UCSD-AML1 (cell line): ENCODE results near the gene RET.

Experiments
- DNase-seq: peaks from one replicate; lab custom pipeline; 2025; ENCODE audit not compliant: unreplicated experiment; lab: John Stamatoyannopoulos, UW

The RET gene

DNA sequence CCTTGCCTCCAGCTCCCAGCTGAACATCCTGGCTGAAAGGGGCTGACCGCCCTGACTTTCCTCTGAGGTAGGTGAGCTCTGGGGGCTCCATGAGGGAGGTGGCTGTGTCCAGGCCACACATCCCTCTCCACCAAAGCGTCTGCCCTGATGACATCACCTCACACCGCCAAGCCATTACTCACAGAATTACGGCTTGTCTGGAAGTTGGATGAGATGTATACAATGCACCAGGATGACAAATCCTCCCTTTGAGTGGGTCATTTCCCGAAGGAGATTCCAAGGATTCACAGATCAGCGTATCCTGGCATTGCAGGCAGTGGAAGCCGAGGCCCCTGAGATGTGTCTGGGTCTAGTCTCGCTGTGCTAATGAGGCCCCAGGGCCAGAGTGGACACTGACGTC, 15.1 kb upstream of the RET start:
- DNase-seq, result no peak

DNA sequence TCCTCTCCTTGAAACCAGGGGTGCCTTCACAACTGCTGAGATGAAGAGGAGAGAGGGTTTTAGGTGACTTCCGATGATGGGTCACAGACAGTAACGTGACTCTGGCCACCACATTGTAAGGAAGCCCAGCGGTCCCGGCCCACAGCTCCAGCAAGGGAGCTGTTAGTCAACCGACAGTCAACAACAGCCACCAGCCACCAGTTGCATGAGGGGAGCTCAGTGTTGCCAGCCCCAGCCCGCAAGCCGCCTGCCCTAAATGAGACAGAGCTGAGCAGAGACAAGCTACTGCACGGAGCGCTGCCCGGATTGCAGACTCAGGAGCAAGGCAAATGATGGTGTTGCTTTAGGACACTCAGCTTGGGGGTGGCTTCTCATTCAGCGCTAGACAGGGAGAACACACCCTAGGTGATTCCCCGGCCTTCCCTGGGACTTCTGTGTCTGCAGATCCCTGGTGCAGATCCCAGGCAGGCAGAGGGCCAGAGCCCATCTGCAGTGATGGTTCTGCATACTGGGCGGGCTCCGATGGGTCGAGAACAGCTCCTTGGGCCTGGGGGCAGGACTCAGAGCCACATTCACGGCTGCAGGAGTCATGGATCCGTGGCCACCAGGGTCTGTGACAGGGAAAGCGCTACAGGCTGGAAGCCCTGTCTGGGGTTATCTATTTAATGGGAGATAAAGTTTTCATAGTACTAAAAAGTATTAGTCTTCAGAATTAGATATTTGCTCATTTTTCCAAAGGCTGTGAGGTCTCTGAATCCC, 14.3 kb upstream of the RET start:
- DNase-seq, result no peak

- no peak for DNase-seq
Observed at GRCh38 chr10:43064331-43065075, 12.4 kb upstream of the RET start.

- DNase-seq, result no peak
Observed at GRCh38 chr10:43065234-43065633, 11.6 kb upstream of the RET start.

DNA sequence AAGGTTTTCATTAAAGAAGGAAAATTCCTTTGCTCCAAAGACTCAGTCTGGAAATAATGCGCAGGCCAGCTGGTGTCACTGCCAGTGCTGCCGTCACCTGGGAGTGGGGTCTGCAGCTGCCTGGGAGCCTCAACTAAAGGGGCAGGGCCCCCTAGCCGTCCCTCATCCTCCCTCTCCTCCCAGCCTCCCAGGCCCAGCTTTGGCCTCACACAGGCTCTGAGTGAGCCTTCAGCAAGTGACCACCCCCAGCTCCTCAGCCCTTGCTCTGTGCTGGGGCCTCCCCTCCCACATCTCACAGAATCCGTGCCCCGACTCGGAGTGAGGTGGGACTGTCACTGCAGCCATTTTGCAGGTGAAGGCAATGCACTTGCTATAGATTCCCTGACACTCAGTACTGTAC, 11.1 kb upstream of the RET start:
- DNase-seq, result no peak

DNA sequence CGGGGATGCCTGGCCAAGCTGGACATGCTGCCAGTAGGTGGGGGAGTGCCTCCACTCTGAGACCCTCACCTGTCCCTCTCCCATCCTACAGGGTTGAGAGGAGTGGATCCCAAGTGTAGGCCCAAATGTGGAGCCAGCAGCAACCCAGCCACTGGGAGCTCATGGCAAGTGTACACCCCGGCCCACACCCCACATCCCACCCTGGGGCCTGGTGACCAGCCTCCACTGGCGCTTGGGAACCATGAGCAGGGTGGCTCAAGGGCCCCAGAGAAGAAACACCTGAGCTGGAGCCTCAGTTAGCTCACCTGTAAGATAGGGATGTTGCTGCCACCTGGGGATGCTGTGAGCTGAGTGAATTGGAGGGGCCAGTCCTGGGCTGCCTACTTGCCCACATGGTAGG, 10.4 kb upstream of the RET start:
- no peak for DNase-seq

- DNase-seq, result no peak
Observed at GRCh38 chr10:43067391-43068135, 9.3 kb upstream of the RET start.

- no peak for DNase-seq
Observed at GRCh38 chr10:43068136-43068395, 8.8 kb upstream of the RET start.

GRCh38 chr10:43068471-43069210, 8.2 kb upstream of the RET start:
- no peak for DNase-seq

DNA sequence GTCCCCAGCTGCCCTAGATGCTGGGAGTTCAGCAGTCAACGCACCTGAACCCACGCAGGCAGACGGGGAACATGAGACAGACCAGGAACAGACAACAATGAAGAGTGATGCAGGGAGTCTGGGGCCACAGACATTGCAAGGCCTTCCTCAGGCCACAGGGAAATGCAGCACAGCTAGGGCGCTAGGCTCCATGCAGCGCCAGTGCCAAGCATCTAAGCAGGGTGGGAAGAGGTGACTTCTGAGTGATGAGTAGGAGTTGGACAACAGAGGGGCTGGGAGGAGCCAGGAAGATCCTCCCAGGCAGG, 7.7 kb upstream of the RET start:
- no peak for DNase-seq

DNA sequence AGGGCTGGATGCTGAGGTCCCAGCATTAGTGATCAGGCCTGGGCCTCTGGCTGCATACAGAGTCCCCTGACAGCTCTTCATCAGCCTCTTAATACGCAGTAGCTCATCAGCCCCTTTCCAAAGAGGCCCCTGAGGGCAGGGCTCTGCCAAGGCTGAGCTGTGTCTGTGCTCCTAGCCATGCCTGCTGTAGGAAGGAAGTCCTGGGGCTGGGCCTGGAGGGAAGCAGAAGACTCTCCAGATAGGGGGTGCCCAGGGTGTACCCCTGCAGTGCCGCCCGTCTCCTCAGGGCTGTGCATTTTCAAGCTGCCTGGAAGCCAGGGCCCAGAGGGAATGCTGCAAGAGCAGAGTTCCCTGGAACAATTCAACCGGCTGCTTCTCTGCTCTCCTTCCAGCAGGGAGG, 7.3 kb upstream of the RET start:
- no peak for DNase-seq

GRCh38 chr10:43070121-43071085, 6.5 kb upstream of the RET start:
- no peak for DNase-seq

DNA sequence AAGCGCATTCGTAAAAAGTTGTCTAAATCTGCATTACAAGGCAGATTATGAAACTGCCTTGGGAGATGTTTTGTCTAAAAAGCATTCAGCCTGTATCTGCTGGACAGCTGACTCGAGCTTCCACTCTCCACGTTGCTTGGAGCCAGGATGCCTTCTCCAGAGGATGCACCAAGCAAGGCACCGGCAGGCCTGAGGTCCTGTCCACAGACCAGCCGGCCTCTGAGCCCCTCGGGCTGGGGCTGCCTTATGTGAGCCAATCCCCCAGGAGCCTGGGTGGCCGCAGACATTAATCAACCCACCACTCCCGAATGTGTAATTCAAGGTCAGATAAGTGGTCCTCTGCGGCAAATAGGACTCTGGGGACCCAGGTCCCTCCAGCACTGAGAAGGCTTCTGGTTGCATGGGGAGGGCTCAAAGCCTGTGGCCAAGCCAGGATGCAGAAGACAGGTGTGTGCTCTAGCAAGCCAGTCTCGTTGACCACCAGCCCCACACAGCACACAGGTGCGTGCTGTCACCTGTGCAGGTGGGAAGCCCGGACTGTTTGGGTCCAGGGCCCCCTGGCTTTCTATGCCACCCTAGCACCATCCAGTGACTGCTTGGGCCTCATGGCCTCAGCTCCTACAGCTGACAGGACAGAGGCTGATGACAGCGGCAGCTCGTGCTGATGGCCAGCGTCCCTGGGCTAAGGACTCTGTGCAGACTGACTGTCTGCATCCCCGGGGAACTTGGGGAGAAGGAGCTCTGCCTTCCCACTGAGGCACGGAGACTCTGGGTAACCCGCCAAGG, 4.8 kb upstream of the RET start:
- DNase-seq, result no peak

DNA sequence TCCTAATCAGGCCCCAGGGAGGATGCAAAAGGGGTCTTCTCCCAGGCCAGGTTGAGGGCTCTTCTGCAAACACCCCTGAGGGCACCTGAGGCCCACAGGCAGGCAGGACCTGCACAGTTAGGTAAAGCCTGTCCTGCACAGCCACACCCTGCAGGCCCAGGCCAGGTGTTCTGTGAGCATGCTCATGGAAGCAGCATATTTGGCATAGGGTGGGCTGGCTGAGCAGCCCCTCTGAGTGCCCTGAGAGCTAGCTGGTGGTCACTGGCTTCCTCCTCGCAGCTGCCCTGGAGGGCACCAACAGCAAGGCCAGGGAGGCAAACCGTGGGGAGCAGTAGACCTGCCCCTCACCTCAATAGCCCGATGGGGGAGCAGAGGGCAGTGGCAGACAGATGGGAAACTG, 3.7 kb upstream of the RET start:
- DNase-seq, result no peak

GRCh38 chr10:43073721-43074120, 3.1 kb upstream of the RET start:
- DNase-seq, result no peak

DNA sequence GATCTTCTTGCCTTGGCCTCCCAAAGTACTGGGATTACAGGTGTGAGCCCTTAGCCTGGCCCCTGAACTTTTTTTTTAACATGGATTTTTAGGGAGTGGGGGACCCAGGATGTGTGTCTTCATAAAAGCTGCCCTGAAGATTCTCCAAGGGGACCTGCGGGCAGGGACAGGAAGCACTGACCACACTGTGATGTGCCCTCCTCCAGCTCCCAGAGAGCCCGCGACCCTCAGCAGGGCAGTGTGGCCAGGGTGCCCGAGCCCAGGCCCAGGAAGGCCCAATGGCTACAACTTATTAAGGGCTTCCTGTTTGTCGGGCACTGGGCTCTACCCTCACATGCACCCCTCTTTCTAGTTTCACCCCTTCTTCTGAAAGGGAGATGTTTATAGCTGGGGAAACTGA, 2.5 kb upstream of the RET start:
- DNase-seq, result no peak

DNA sequence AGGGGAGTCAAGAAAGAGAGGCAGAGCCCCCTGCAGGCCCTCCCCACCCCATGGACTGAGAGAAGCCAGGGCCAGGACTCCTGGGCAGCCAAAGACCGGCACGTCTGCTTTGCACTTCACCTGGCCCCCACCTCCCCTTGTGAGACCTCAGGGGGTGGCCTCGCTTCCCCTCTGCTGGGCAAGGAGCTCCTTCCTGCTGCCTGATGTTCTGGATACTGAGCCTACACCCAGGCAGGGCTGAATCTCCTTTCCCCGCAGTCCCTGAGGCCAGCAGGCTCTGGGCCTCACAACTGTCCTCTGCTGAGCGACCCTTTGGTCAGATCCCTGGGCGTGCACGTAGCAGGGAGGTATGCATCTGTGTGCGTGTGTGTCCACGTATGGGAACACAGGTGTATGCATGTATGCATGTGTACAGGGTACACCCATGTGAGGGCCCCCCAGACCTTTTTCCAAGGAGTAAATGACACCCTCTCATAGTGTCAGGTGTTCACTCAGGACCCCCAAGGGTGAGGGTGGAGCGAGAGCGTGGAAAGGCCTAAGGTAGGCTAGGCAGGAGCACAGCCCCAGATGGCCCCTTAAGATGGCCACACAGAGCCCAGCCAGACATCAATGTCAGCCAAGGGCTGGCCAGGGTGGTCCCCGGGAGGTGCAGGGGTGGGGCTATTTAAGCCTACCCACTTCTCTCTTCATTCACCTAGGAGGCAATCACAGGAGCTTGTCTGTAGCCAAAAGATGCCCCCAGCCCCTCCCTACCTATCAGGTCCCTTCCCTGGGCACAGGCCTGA, 1.9 kb upstream of the RET start:
- no peak for DNase-seq

DNA sequence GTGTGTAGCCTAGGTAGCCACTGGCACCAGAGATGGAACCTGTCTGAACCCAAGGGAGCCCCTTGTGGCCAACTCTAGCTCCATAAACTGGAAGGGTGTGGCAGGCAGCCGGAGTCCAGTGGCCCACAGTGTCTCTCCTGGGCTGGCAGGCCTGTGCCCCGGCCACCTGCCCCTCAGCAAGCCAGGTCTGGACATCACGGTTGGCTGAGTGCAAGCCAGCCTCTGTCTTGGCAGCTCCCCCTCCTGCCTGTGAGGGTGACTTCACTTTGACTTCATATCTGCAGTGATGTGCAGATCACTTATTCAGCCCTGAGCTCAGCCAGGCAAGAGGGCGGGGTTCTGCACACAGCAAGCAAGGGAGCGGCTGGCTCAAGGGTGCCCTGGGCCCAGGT, 1.3 kb upstream of the RET start:
- DNase-seq, result no peak

- peak; percentile 39 for DNase-seq
Observed at GRCh38 chr10:43076311-43076875, 476 bp upstream of the RET start.
